OCI-LY1 (cell line): ENCODE measurements around the gene TMEM156.

Experiments used
- H2AFZ ChIP-seq: fragments of 200-600 bp; sonication (generic), shearing (Covaris generic); 2 replicates; pipeline ENCODE4 v1.6.0; 2014; ENCODE audit warnings: antibody characterized with exemption, mild to moderate bottlenecking, low read length
- H3F3A ChIP-seq: fragments of 200-600 bp; sonication (generic), shearing (Covaris generic); 2 replicates; pipeline ENCODE4 v1.6.0; 2014; ENCODE audit warnings: mild to moderate bottlenecking, antibody characterized with exemption, low read length, moderate library complexity; ENCODE audit not compliant: insufficient read depth
- H3K27ac ChIP-seq: fragments of 200-600 bp; sonication (generic); 2 replicates; pipeline ENCODE4 v1.5.1; 2014; ENCODE audit warnings: low read length, mixed run types, mild to moderate bottlenecking, low read depth; ENCODE audit not compliant: poor library complexity, severe bottlenecking
- H3K27me3 ChIP-seq: fragments of 200-600 bp; sonication (generic); 2 replicates; pipeline ENCODE4 v1.6.0; 2014; ENCODE audit warnings: antibody characterized with exemption, mild to moderate bottlenecking, low read length, moderate library complexity; ENCODE audit not compliant: insufficient read depth
- H3K36me3 ChIP-seq: fragments of 200-600 bp; sonication (generic); 2 replicates; pipeline ENCODE4 v1.6.1; 2014; ENCODE audit warnings: mild to moderate bottlenecking, antibody characterized with exemption, low read length, moderate library complexity, mixed read lengths; ENCODE audit not compliant: insufficient read depth
- H3K4me1 ChIP-seq: fragments of 200-600 bp; sonication (generic); 2 replicates; pipeline ENCODE4 v1.5.1; 2014; ENCODE audit warnings: mild to moderate bottlenecking, low read length, moderate library complexity; ENCODE audit not compliant: insufficient read depth, severe bottlenecking
- H3K4me2 ChIP-seq: fragments of 200-600 bp; sonication (generic), shearing (Covaris generic); 2 replicates; pipeline ENCODE4 v1.6.1; 2014; ENCODE audit warnings: low read length
- H3K4me3 ChIP-seq: fragments of 200-600 bp; sonication (generic); 2 replicates; pipeline ENCODE4 v1.5.1; 2014; ENCODE audit warnings: low read length, low read depth, mild to moderate bottlenecking, mixed read lengths; ENCODE audit not compliant: poor library complexity, severe bottlenecking
- H3K79me2 ChIP-seq: fragments of 200-600 bp; shearing (Covaris generic); 2 replicates; pipeline ENCODE4 v1.6.1; 2016; ENCODE audit warnings: mixed run types, low read length, mixed read lengths; ENCODE audit not compliant: insufficient read depth
- H3K9ac ChIP-seq: fragments of 200-600 bp; sonication (generic), shearing (Covaris generic); 2 replicates; pipeline ENCODE4 v1.6.1; 2014; ENCODE audit warnings: mild to moderate bottlenecking, low read length, mixed read lengths
- H3K9me2 ChIP-seq: fragments of 200-600 bp; sonication (generic), shearing (Covaris generic); 2 replicates; pipeline ENCODE4 v1.6.1; 2014; ENCODE audit warnings: low read depth, mild to moderate bottlenecking, low read length, mixed read lengths
- H3K9me3 ChIP-seq: fragments of 200-600 bp; shearing (Covaris generic); 2 replicates; pipeline ENCODE4 v1.6.1; 2014; ENCODE audit warnings: low read length, mixed read lengths
- H4K20me1 ChIP-seq: fragments of 200-600 bp; sonication (generic), shearing (Covaris generic); 2 replicates; pipeline ENCODE4 v1.6.0; 2016; ENCODE audit warnings: mild to moderate bottlenecking, low read length; ENCODE audit not compliant: insufficient read depth
- CTCF ChIP-seq: fragments of 200-600 bp; sonication (generic), shearing (Covaris generic); IDR thresholded peaks from 2 replicates; pipeline ENCODE4 v1.5.1; 2017; ENCODE audit warnings: mild to moderate bottlenecking, antibody characterized with exemption, low read length, moderate library complexity, mixed read lengths
- EZH2 ChIP-seq: fragments of 200-600 bp; sonication (generic), shearing (Covaris generic); IDR thresholded peaks from 2 replicates; pipeline ENCODE4 v1.8.0; 2017; ENCODE audit warnings: borderline replicate concordance, mixed run types, mild to moderate bottlenecking, antibody characterized with exemption, low read length, moderate library complexity, mixed read lengths

Gene TMEM156

GRCh38 chr4:38928568-38928967 is 103.6 kb downstream of the TMEM156 start:
- Histone ChIP-seq H3K4me3 (no peak overlapping the region), H3K9me2 (no peaks in the 10 kb centered on the region), H3K27ac (no peak overlapping the region), H3K79me2 (no peaks in the 10 kb centered on the region), H4K20me1 (no peaks in the 10 kb centered on the region), H3K36me3 (no peaks in the 10 kb centered on the region), H2AFZ (no peak overlapping the region), H3K27me3 (no peaks in the 10 kb centered on the region), H3K9me3 (no peaks in the 10 kb centered on the region), H3F3A (no peaks in the 10 kb centered on the region), H3K9ac (no peak overlapping the region), H3K4me2 (no peak overlapping the region), H3K4me1 (peaks cover 6% of the 10 kb centered on the region)
- no peak for TF ChIP-seq CTCF
- no peak for TF ChIP-seq EZH2

GRCh38 chr4:38926896-38927295 is 105.3 kb downstream of the TMEM156 start:
- H3K27ac ChIP-seq: no peak overlapping the region
- TF ChIP-seq EZH2 (no peak), CTCF (no peak)
- no peak overlapping the region for H3K9ac ChIP-seq
- no peaks in the 10 kb centered on the region for H3F3A ChIP-seq
- H3K4me3 ChIP-seq: no peak overlapping the region
- H3K9me3 ChIP-seq: no peaks in the 10 kb centered on the region
- no peak overlapping the region for H3K4me2 ChIP-seq
- H3K9me2 ChIP-seq: no peaks in the 10 kb centered on the region
- no peaks in the 10 kb centered on the region for H3K36me3 ChIP-seq
- no peaks in the 10 kb centered on the region for H3K79me2 ChIP-seq
- H4K20me1 ChIP-seq: no peaks in the 10 kb centered on the region
- H3K4me1 ChIP-seq: peaks cover 6% of the 10 kb centered on the region
- H2AFZ ChIP-seq: no peak overlapping the region
- H3K27me3 ChIP-seq: no peaks in the 10 kb centered on the region

GRCh38 chr4:38925492-38926413 is 106.5 kb downstream of the TMEM156 start:
- Histone ChIP-seq H3K9me2 (no peaks in the 10 kb centered on the region), H3K27ac (no peak overlapping the region), H3K4me3 (no peak overlapping the region), H3K9me3 (no peaks in the 10 kb centered on the region), H3K79me2 (no peaks in the 10 kb centered on the region), H2AFZ (no peak overlapping the region), H3F3A (no peaks in the 10 kb centered on the region), H3K4me1 (peaks cover 6% of the 10 kb centered on the region), H3K36me3 (no peaks in the 10 kb centered on the region), H3K9ac (no peak overlapping the region), H4K20me1 (no peaks in the 10 kb centered on the region), H3K4me2 (no peak overlapping the region), H3K27me3 (no peaks in the 10 kb centered on the region)
- no peak for TF ChIP-seq CTCF
- no peak for TF ChIP-seq EZH2
